Measurements from ENCODE around the gene PLCB4. TPM values are rescaled to one million over a fixed set of nuclear protein-coding genes. Genes with fewer than 3 reads are reported as not detected.

The PLCB4 gene
- total RNA-seq, 1 donor from 2014 or later = 19.9 TPM

- DNase-seq (ENCODE audit: low read depth) = no peak
- H3K4me3 ChIP-seq (ENCODE audit: low read depth, low read length) = no peak overlapping the region
- TF ChIP-seq CTCF (IDR thresholded peaks at IDR 0.05; ENCODE audit: insufficient read depth, low read length, poor library complexity, severe bottlenecking) = no peak
- H3K27me3 ChIP-seq (ENCODE audit: control insufficient read depth, insufficient read depth, low read length) = peaks cover 51% of the 10 kb centered on the region
- H3K36me3 ChIP-seq (ENCODE audit: control insufficient read depth, insufficient read depth, low read length) = no peaks in the 10 kb centered on the region
Observed at GRCh38 chr20:9508696-9509178, 439.9 kb downstream of the PLCB4 start.

DNA sequence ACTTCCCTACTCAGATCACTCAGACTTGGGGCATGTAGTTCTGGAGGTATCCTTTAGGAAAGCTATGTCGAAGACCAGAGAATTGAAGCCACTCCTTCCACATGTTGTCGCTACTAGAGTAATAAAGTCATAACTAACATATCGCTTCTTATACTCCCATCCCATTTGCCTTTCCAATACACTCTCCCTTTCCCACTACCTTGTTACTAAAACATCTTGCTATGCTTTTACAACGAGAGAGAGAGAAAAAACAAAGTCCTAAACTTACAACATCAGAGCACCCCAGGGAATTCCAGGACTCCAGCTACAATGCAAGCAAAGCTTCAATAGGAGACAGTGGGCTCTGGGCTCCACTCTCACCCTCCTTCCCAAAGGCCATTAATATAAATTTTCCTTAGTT lies 440.4 kb downstream of the PLCB4 start:
- H3K36me3 ChIP-seq (ENCODE audit: control insufficient read depth, insufficient read depth, low read length) = no peaks in the 10 kb centered on the region
- TF ChIP-seq CTCF (IDR thresholded peaks at IDR 0.05; ENCODE audit: insufficient read depth, low read length, poor library complexity, severe bottlenecking) = no peak
- H3K27me3 ChIP-seq (ENCODE audit: control insufficient read depth, insufficient read depth, low read length) = peaks cover 55% of the 10 kb centered on the region
- H3K4me3 ChIP-seq (ENCODE audit: low read depth, low read length) = no peak overlapping the region
- no peak for DNase-seq (ENCODE audit: low read depth)

- TF ChIP-seq CTCF (IDR thresholded peaks at IDR 0.05; ENCODE audit: insufficient read depth, low read length, poor library complexity, severe bottlenecking) = no peak
- Histone ChIP-seq H3K27me3 (ENCODE audit: control insufficient read depth, insufficient read depth, low read length) (peaks cover 69% of the 10 kb centered on the region), H3K36me3 (ENCODE audit: control insufficient read depth, insufficient read depth, low read length) (no peaks in the 10 kb centered on the region), H3K4me3 (ENCODE audit: low read depth, low read length) (no peak overlapping the region)
- DNase-seq (ENCODE audit: low read depth) = no peak
Observed at GRCh38 chr20:9510911-9511310, 442.0 kb downstream of the PLCB4 start.

DNA sequence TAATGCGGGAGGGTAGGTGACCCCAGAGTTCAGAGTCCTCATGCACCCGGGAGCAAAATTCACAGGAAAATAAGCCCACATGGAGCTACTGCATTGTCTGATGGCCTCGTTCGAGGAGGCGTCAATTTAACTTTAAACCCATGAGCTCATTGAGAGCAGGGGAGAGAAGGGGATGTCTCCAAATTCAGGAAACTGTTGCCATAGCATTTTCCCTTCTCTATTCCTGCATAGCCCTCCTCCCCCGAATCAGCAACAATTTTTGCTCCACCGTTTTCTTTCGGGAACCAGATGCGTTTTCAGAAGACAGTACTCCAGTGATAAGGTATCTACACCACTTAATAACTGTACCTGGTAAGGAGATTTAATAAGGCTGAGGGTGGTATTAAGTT lies 445.2 kb downstream of the PLCB4 start:
- no peak for TF ChIP-seq CTCF (IDR thresholded peaks at IDR 0.05; ENCODE audit: insufficient read depth, low read length, poor library complexity, severe bottlenecking)
- no peak for DNase-seq (ENCODE audit: low read depth)
- H3K27me3 ChIP-seq (ENCODE audit: control insufficient read depth, insufficient read depth, low read length) = peaks cover 63% of the 10 kb centered on the region

DNA sequence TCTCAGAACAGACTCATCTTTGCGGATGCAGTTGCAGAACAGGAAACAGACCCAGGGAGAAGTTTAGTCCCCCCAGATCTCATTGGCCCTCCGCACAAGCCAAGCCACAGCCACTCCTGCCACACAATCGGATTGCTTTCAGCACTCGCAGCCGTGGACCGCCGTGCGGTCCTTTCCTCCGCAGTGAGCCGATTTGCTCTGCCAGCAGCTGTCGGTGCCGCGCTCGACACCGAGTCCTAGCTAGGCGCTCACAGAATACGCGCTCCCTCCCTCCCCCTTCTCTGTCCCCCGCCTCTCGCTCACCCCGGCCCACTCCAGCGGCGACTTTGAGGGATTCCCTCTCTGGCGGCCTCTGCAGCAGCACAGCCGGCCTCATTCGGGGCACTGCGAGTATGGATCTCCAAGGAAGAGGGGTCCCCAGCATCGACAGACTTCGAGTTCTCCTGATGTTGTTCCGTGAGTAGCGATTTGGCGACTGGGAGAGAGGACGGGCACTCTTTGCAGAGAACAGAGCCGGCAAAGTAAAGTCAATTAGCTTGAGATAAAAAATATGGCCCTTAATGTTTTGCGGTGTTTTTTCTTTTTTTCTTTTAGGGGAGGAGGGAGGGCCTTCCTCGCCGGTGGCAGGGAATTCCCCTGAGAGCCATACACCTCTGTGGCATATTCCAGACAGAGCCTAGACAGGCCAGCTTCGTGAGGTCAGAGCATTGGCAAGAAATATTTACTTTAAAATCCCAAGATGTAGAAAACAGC lies 445.8 kb downstream of the PLCB4 start, which contains the start of gene LAMP5:
LAMP5 (plus strand) TSS at position 130 of the 753 bp plus-strand sequence; CDS start at position 393, 263 bp downstream.
- no peak for DNase-seq (ENCODE audit: low read depth)
- H3K36me3 ChIP-seq (ENCODE audit: control insufficient read depth, insufficient read depth, low read length) = no peaks in the 10 kb centered on the region
- peaks cover 59% of the 10 kb centered on the region for H3K27me3 ChIP-seq (ENCODE audit: control insufficient read depth, insufficient read depth, low read length)
- no peak within 1 kb of the TSS for H3K4me3 ChIP-seq (ENCODE audit: low read depth, low read length)
- no peak for TF ChIP-seq CTCF (IDR thresholded peaks at IDR 0.05; ENCODE audit: insufficient read depth, low read length, poor library complexity, severe bottlenecking)

More for the DNA sequence above, 445.2 kb downstream of the PLCB4 start:
- Histone ChIP-seq H3K4me3 (ENCODE audit: low read depth, low read length) (no peak overlapping the region), H3K36me3 (ENCODE audit: control insufficient read depth, insufficient read depth, low read length) (no peaks in the 10 kb centered on the region)

- DNase-seq (ENCODE audit: low read depth) = no peak
- Histone ChIP-seq H3K27me3 (ENCODE audit: control insufficient read depth, insufficient read depth, low read length) (peaks cover 54% of the 10 kb centered on the region), H3K36me3 (ENCODE audit: control insufficient read depth, insufficient read depth, low read length) (no peaks in the 10 kb centered on the region), H3K4me3 (ENCODE audit: low read depth, low read length) (no peak overlapping the region)
- no peak for TF ChIP-seq CTCF (IDR thresholded peaks at IDR 0.05; ENCODE audit: insufficient read depth, low read length, poor library complexity, severe bottlenecking)
Observed at GRCh38 chr20:9515214-9515585, 446.3 kb downstream of the PLCB4 start.

Measured in kidney epithelial cell (primary cell).